CD4-positive, alpha-beta T cell (primary cell): ENCODE results near the gene SOX5. TPM values are rescaled to one million over a fixed set of nuclear protein-coding genes. Genes with fewer than 3 reads are reported as not detected.

Source experiments
- ATAC-seq: fragments of 200-7000 bp; cut with Tn5 transposase; one replicate; pipeline ENCODE4 v1.10.0; 2022; ENCODE audit warnings: mild to moderate bottlenecking; ENCODE audit not compliant: poor library complexity
- CTCF ChIA-PET: fragments of 350-600 bp; sonication (Branson Sonifier 250); formaldehyde crosslinking; loops from one replicate; lab custom pipeline; 2021; ENCODE audit warnings: antibody characterized with exemption, inconsistent platforms; lab: Charles Lee
- POLR2A ChIA-PET: fragments of 350-600 bp; sonication (Branson Sonifier 250); formaldehyde crosslinking; loops from one replicate; lab custom pipeline; 2021; ENCODE audit warnings: antibody characterized with exemption, inconsistent platforms; lab: Charles Lee
- DNase-seq, 14 experiments: peaks; one replicate each; pipeline ENCODE4 v3.0.0-alpha.2; 2013 to 2020; ENCODE audit warnings: mixed read lengths in 2 of 14
- H3K27ac ChIP-seq, 2 donors: one replicate each; pipeline versions ENCODE4 v1.5.1 to v1.7.0; 2013; ENCODE audit warnings: low read length in 2 of 2, low read depth in 1 of 2, mild to moderate bottlenecking in 1 of 2
- H3K27me3 ChIP-seq, 2 experiments: 1 replicate in 1 of 2; 2 replicates in 1 of 2; pipeline versions ENCODE4 v1.6.1 to v1.7.0; 2013; ENCODE audit warnings: low read length in 2 of 2, control low read depth in 1 of 2, mild to moderate bottlenecking in 1 of 2, moderate library complexity in 1 of 2; ENCODE audit not compliant: insufficient read depth in 2 of 2, control insufficient read depth in 1 of 2
- H3K36me3 ChIP-seq: one replicate; pipeline ENCODE4 v1.6.1; 2013; ENCODE audit warnings: low read length, control low read depth; ENCODE audit not compliant: insufficient read depth
- H3K4me1 ChIP-seq: one replicate; pipeline ENCODE4 v1.6.1; 2013; ENCODE audit warnings: low read length, control low read depth; ENCODE audit not compliant: insufficient read depth
- H3K4me3 ChIP-seq: one replicate; pipeline ENCODE4 v1.5.1; 2013; ENCODE audit warnings: mild to moderate bottlenecking, low read length, moderate library complexity
- H3K9me3 ChIP-seq, 2 experiments: 1 replicate in 1 of 2; 2 replicates in 1 of 2; pipeline versions ENCODE4 v1.6.1 to v1.7.0; 2013; ENCODE audit warnings: low read length in 2 of 2, mild to moderate bottlenecking in 2 of 2, control low read depth in 1 of 2, moderate library complexity in 1 of 2; ENCODE audit not compliant: control insufficient read depth in 1 of 2, insufficient read depth in 1 of 2
- H3K27ac Mint-ChIP-seq: one replicate; pipeline ENCODE4 v1.8.0; 2020; ENCODE audit warnings: mixed read lengths
- H3K27me3 Mint-ChIP-seq: one replicate; pipeline ENCODE4 v1.8.0; 2021; ENCODE audit warnings: mixed read lengths
- H3K36me3 Mint-ChIP-seq: one replicate; pipeline ENCODE4 v1.8.0; 2021; ENCODE audit warnings: low read depth, mixed read lengths
- H3K4me1 Mint-ChIP-seq: one replicate; pipeline ENCODE4 v1.8.0; 2021; ENCODE audit warnings: low read depth, mixed read lengths
- H3K4me3 Mint-ChIP-seq: one replicate; pipeline ENCODE4 v1.8.0; 2020; ENCODE audit warnings: mild to moderate bottlenecking, mixed read lengths
- H3K9me3 Mint-ChIP-seq: one replicate; pipeline ENCODE4 v1.8.0; 2020; ENCODE audit warnings: mixed read lengths
- intact Hi-C, 2 experiments: fragments of 100-400 bp; cut with DNase I in 1 of 2; cut with micrococcal nuclease in 1 of 2; formaldehyde crosslinking; loops; one replicate each; pipeline versions ENCODE4 v1.15.1 to v1.9.0; 2023 to 2025; cut with DNase I, micrococcal nuclease
- total RNA-seq, 174 experiments: library from RNA in 2 of 174; stranded (reverse) in 2 of 174; gene quantifications; one replicate each; pipeline ENCODE4 v1.2.3 and lab custom pipeline; 2021 to 2026
- TF ChIP-seq, protein P1 (sequence below): fragments of 200-600 bp; IDR thresholded peaks from one replicate; pipeline ENCODE4 v1.8.0; 2022; ENCODE audit warnings: antibody characterized with exemption, mild to moderate bottlenecking

Gene SOX5
- total RNA-seq, 2 experiments from 2014 or later, result not detected

- H3K4me1 Mint-ChIP-seq, result no peaks in the 10 kb centered on the region
- no peaks in the 10 kb centered on the region for H3K36me3 Mint-ChIP-seq
- no peaks in the 10 kb centered on the region for H3K27me3 Mint-ChIP-seq
- Histone ChIP-seq H3K9me3 (no peaks in the 10 kb centered on the region), H3K27ac (no peak overlapping the region), H3K4me1 (no peaks in the 10 kb centered on the region), H3K36me3 (no peaks in the 10 kb centered on the region), H3K27me3 (no peaks in the 10 kb centered on the region), H3K4me3 (no peak overlapping the region)
- H3K9me3 Mint-ChIP-seq, result peaks cover under 1% of the 10 kb centered on the region
- H3K27ac Mint-ChIP-seq, result no peak overlapping the region
- POLR2A ChIA-PET, result interaction anchor here (0.6 kb wide), 1 partner anchor 33 kb away, joined by 6 read pairs; no protein-coding TSS in a partner anchor
- CTCF ChIA-PET, result no interaction called here
- intact Hi-C loops, result no loop called here
- H3K4me3 Mint-ChIP-seq, result no peak overlapping the region
- DNase-seq (no peak), ATAC-seq (no peak)
- TF ChIP-seq, protein P1, sequence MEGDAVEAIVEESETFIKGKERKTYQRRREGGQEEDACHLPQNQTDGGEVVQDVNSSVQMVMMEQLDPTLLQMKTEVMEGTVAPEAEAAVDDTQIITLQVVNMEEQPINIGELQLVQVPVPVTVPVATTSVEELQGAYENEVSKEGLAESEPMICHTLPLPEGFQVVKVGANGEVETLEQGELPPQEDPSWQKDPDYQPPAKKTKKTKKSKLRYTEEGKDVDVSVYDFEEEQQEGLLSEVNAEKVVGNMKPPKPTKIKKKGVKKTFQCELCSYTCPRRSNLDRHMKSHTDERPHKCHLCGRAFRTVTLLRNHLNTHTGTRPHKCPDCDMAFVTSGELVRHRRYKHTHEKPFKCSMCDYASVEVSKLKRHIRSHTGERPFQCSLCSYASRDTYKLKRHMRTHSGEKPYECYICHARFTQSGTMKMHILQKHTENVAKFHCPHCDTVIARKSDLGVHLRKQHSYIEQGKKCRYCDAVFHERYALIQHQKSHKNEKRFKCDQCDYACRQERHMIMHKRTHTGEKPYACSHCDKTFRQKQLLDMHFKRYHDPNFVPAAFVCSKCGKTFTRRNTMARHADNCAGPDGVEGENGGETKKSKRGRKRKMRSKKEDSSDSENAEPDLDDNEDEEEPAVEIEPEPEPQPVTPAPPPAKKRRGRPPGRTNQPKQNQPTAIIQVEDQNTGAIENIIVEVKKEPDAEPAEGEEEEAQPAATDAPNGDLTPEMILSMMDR, result no peak
Measured at GRCh38 chr12:23579257-23579656, 370.2 kb downstream of the SOX5 start.

GRCh38 chr12:23576372-23576771 is 373.1 kb downstream of the SOX5 start:
- intact Hi-C loops, result no loop called here
- TF ChIP-seq, protein P1, result no peak
- Mint-ChIP-seq H3K36me3 (no peaks in the 10 kb centered on the region), H3K27ac (no peak overlapping the region), H3K27me3 (no peaks in the 10 kb centered on the region), H3K4me1 (no peaks in the 10 kb centered on the region), H3K4me3 (no peak overlapping the region), H3K9me3 (peaks cover 5% of the 10 kb centered on the region)
- H3K9me3 ChIP-seq, result no peaks in the 10 kb centered on the region
- ChIA-PET POLR2A (no interaction called here), CTCF (no interaction called here)
- no peak for ATAC-seq
- no peak overlapping the region for H3K27ac ChIP-seq
- no peak for DNase-seq
- no peaks in the 10 kb centered on the region for H3K36me3 ChIP-seq
- H3K4me1 ChIP-seq, result no peaks in the 10 kb centered on the region
- H3K27me3 ChIP-seq, result no peaks in the 10 kb centered on the region
- no peak overlapping the region for H3K4me3 ChIP-seq

- Mint-ChIP-seq H3K9me3 (peaks cover 7% of the 10 kb centered on the region), H3K4me1 (no peaks in the 10 kb centered on the region), H3K27ac (no peak overlapping the region), H3K36me3 (no peaks in the 10 kb centered on the region), H3K4me3 (no peak overlapping the region), H3K27me3 (no peaks in the 10 kb centered on the region)
- no peak overlapping the region for H3K4me3 ChIP-seq
- ATAC-seq, result no peak
- ChIA-PET CTCF (no interaction called here), POLR2A (no interaction called here)
- intact Hi-C loops, result no loop called here
- no peak overlapping the region for H3K27ac ChIP-seq
- H3K36me3 ChIP-seq, result no peaks in the 10 kb centered on the region
- no peaks in the 10 kb centered on the region for H3K27me3 ChIP-seq
- H3K9me3 ChIP-seq, result no peaks in the 10 kb centered on the region
- no peak for DNase-seq
- TF ChIP-seq, protein P1, result no peak
- H3K4me1 ChIP-seq, result no peaks in the 10 kb centered on the region
Measured at GRCh38 chr12:23569356-23569755, 380.1 kb downstream of the SOX5 start.
